OCI-LY1 (cell line): Measurements from ENCODE around the gene FEV.
A peak's percentile ranks its signal among the peaks of the same experiment; 100 is the strongest.

ENCODE experiments used
- H2AFZ ChIP-seq: fragments of 200-600 bp; sonication (generic), shearing (Covaris generic); 2 replicates; pipeline ENCODE4 v1.6.0; 2014; ENCODE audit warnings: antibody characterized with exemption, mild to moderate bottlenecking, low read length
- H3F3A ChIP-seq: fragments of 200-600 bp; sonication (generic), shearing (Covaris generic); 2 replicates; pipeline ENCODE4 v1.6.0; 2014; ENCODE audit warnings: mild to moderate bottlenecking, antibody characterized with exemption, low read length, moderate library complexity; ENCODE audit not compliant: insufficient read depth
- H3K27ac ChIP-seq: fragments of 200-600 bp; sonication (generic); 2 replicates; pipeline ENCODE4 v1.5.1; 2014; ENCODE audit warnings: low read length, mixed run types, mild to moderate bottlenecking, low read depth; ENCODE audit not compliant: poor library complexity, severe bottlenecking
- H3K27me3 ChIP-seq: fragments of 200-600 bp; sonication (generic); 2 replicates; pipeline ENCODE4 v1.6.0; 2014; ENCODE audit warnings: antibody characterized with exemption, mild to moderate bottlenecking, low read length, moderate library complexity; ENCODE audit not compliant: insufficient read depth
- H3K36me3 ChIP-seq: fragments of 200-600 bp; sonication (generic); 2 replicates; pipeline ENCODE4 v1.6.1; 2014; ENCODE audit warnings: mild to moderate bottlenecking, antibody characterized with exemption, low read length, moderate library complexity, mixed read lengths; ENCODE audit not compliant: insufficient read depth
- H3K4me1 ChIP-seq: fragments of 200-600 bp; sonication (generic); 2 replicates; pipeline ENCODE4 v1.5.1; 2014; ENCODE audit warnings: mild to moderate bottlenecking, low read length, moderate library complexity; ENCODE audit not compliant: insufficient read depth, severe bottlenecking
- H3K4me2 ChIP-seq: fragments of 200-600 bp; sonication (generic), shearing (Covaris generic); 2 replicates; pipeline ENCODE4 v1.6.1; 2014; ENCODE audit warnings: low read length
- H3K4me3 ChIP-seq: fragments of 200-600 bp; sonication (generic); 2 replicates; pipeline ENCODE4 v1.5.1; 2014; ENCODE audit warnings: low read length, low read depth, mild to moderate bottlenecking, mixed read lengths; ENCODE audit not compliant: poor library complexity, severe bottlenecking
- H3K79me2 ChIP-seq: fragments of 200-600 bp; shearing (Covaris generic); 2 replicates; pipeline ENCODE4 v1.6.1; 2016; ENCODE audit warnings: mixed run types, low read length, mixed read lengths; ENCODE audit not compliant: insufficient read depth
- H3K9ac ChIP-seq: fragments of 200-600 bp; sonication (generic), shearing (Covaris generic); 2 replicates; pipeline ENCODE4 v1.6.1; 2014; ENCODE audit warnings: mild to moderate bottlenecking, low read length, mixed read lengths
- H3K9me2 ChIP-seq: fragments of 200-600 bp; sonication (generic), shearing (Covaris generic); 2 replicates; pipeline ENCODE4 v1.6.1; 2014; ENCODE audit warnings: low read depth, mild to moderate bottlenecking, low read length, mixed read lengths
- H3K9me3 ChIP-seq: fragments of 200-600 bp; shearing (Covaris generic); 2 replicates; pipeline ENCODE4 v1.6.1; 2014; ENCODE audit warnings: low read length, mixed read lengths
- H4K20me1 ChIP-seq: fragments of 200-600 bp; sonication (generic), shearing (Covaris generic); 2 replicates; pipeline ENCODE4 v1.6.0; 2016; ENCODE audit warnings: mild to moderate bottlenecking, low read length; ENCODE audit not compliant: insufficient read depth
- EZH2 ChIP-seq: fragments of 200-600 bp; sonication (generic), shearing (Covaris generic); IDR thresholded peaks from 2 replicates; pipeline ENCODE4 v1.8.0; 2017; ENCODE audit warnings: borderline replicate concordance, mixed run types, mild to moderate bottlenecking, antibody characterized with exemption, low read length, moderate library complexity, mixed read lengths
- TF ChIP-seq, protein P1 (sequence below): fragments of 200-600 bp; sonication (generic), shearing (Covaris generic); IDR thresholded peaks from 2 replicates; pipeline ENCODE4 v1.5.1; 2017; ENCODE audit warnings: mild to moderate bottlenecking, antibody characterized with exemption, low read length, moderate library complexity, mixed read lengths

Gene FEV

DNA sequence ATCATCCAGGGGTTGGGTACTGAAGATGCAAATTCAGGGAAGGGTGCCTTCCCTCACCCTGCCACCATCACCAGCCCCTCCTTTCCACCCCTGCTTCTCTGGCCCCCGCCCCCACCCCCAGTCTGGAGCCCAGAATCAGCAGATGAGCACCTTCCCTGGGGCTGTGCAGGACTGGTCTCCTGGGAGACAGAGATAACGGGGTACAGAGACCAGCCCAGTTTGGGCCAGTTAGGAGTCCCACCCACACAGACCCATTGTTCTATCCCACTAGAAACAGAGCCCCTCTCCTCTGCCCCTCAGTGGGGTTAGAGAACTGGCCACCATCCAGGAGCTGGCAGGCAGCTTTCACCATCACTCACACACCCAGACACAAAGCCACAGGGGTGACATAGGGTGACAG lies 12.7 kb upstream of the FEV start:
- Histone ChIP-seq H3K4me2 (no peak overlapping the region), H3K4me3 (no peak overlapping the region), H3K4me1 (peaks cover 1% of the 10 kb centered on the region), H3F3A (no peaks in the 10 kb centered on the region), H3K27ac (no peak overlapping the region), H2AFZ (no peak overlapping the region), H3K9me2 (no peaks in the 10 kb centered on the region), H3K9me3 (no peaks in the 10 kb centered on the region), H3K27me3 (peaks cover 5% of the 10 kb centered on the region), H3K79me2 (no peaks in the 10 kb centered on the region), H4K20me1 (no peaks in the 10 kb centered on the region), H3K36me3 (no peaks in the 10 kb centered on the region), H3K9ac (no peak overlapping the region)
- TF ChIP-seq, protein P1, sequence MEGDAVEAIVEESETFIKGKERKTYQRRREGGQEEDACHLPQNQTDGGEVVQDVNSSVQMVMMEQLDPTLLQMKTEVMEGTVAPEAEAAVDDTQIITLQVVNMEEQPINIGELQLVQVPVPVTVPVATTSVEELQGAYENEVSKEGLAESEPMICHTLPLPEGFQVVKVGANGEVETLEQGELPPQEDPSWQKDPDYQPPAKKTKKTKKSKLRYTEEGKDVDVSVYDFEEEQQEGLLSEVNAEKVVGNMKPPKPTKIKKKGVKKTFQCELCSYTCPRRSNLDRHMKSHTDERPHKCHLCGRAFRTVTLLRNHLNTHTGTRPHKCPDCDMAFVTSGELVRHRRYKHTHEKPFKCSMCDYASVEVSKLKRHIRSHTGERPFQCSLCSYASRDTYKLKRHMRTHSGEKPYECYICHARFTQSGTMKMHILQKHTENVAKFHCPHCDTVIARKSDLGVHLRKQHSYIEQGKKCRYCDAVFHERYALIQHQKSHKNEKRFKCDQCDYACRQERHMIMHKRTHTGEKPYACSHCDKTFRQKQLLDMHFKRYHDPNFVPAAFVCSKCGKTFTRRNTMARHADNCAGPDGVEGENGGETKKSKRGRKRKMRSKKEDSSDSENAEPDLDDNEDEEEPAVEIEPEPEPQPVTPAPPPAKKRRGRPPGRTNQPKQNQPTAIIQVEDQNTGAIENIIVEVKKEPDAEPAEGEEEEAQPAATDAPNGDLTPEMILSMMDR = no peak
- TF ChIP-seq EZH2 = no peak

DNA sequence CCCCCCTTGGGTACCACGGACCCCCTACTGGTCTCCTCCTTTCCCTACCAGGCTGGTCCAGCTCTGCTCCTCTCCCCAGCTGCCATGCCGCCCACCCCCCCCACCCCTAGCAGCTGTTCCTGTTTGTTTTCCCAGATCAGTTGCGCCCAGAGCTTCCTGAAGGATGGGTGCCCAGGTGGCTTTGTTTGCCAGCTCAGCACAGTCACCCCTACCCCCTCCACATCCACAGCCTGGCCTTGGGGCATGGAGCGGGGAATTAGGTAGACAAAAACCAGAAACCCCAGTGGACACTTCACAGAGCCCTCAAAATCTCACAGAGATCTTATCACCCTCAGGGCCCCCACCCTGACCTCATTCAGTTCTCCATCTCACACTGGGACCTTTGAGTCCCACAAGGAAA lies 12.0 kb upstream of the FEV start:
- Histone ChIP-seq H4K20me1 (no peaks in the 10 kb centered on the region), H3K27ac (no peak overlapping the region), H3K9me3 (no peaks in the 10 kb centered on the region), H3K4me3 (no peak overlapping the region), H3K36me3 (no peaks in the 10 kb centered on the region), H3K27me3 (peaks cover 5% of the 10 kb centered on the region), H2AFZ (no peak overlapping the region), H3K4me1 (no peaks in the 10 kb centered on the region), H3K4me2 (no peak overlapping the region), H3K9me2 (no peaks in the 10 kb centered on the region), H3K79me2 (no peaks in the 10 kb centered on the region), H3F3A (no peaks in the 10 kb centered on the region), H3K9ac (no peak overlapping the region)
- TF ChIP-seq, protein P1 = no peak
- no peak for TF ChIP-seq EZH2

DNA sequence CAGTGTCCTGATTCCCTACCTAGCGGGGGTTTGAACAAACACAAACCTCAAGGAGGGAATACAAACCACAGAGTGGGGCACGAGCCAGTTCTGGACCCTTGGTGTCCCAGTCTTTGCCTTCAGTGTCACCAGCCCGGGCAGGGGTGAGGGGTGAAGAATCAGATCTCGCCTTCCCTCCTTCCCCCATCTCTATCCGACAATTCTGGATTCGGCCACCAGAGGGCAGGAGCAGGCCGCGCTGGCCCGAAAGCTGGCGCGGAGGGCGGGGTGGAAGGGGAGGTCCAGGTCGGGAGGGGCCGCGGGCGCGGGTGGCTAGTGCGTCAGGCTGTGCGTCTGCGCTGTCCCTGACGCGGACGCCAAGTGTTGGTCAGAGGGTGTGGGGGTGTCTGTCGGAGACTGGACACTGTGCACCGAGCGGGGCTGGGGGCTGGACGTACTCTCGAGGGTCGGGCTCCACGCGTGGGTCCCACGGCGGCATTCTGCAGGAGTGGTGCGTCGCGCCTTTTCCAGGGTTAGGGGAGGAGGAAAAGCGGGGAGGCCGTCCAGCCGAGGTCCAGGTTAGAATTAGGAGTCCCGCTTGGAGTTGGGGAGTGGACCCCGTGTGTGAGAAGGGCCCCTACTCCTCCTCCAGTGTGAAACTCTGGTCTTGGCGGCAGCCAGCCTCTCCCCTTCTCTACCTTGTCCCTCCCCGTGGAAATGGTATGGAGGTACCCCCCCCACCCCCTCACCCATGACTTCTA lies 11.2 kb upstream of the FEV start:
- no peaks in the 10 kb centered on the region for H3K79me2 ChIP-seq
- H3K4me2 ChIP-seq = peak overlapping the region; percentile 43; the same call in 1 of the 2 replicates
- no peaks in the 10 kb centered on the region for H3K4me1 ChIP-seq
- H2AFZ ChIP-seq = no peak overlapping the region
- no peaks in the 10 kb centered on the region for H4K20me1 ChIP-seq
- no peak overlapping the region for H3K9ac ChIP-seq
- peak overlapping the region; percentile 36 for H3K4me3 ChIP-seq
- H3K9me2 ChIP-seq = no peaks in the 10 kb centered on the region
- no peaks in the 10 kb centered on the region for H3F3A ChIP-seq
- H3K27me3 ChIP-seq = peaks cover 5% of the 10 kb centered on the region
- no peaks in the 10 kb centered on the region for H3K9me3 ChIP-seq
- H3K36me3 ChIP-seq = no peaks in the 10 kb centered on the region
- TF ChIP-seq, protein P1 = peak; percentile 77
- no peak for TF ChIP-seq EZH2
- H3K27ac ChIP-seq = no peak overlapping the region
